Spleen (tissue), 7 donors: Measurements from ENCODE around the gene ZMIZ1.

Experiments used
- CTCF ChIP-seq, 11 experiments: fragments of 200-600 bp in 7 of 11; fragments of 450-650 bp in 4 of 11; sonication (generic) in 4 of 11; IDR thresholded peaks in 8 of 11; conservative IDR thresholded peaks in 3 of 11; 1 replicate in 7 of 11; 2 replicates in 4 of 11; pipeline versions ENCODE4 v1.4.0 to v1.8.0; 2016 to 2021; ENCODE audit warnings: antibody characterized with exemption in 11 of 11, inconsistent platforms in 4 of 11, mild to moderate bottlenecking in 1 of 11
- POLR2AphosphoS5 ChIP-seq, 3 donors: sonication (generic); formaldehyde crosslinking; IDR thresholded peaks; one replicate each; pipeline ENCODE4 v1.5.1; 2017; ENCODE audit warnings: antibody characterized with exemption in 3 of 3
- donor health status: DM: no; HTN: no; CAD: no; lungs with moderate emphysema.
- donor health status: DM: no; HTN: no; CAD: no.
- donor health status: DM: no; HTN: no; CAD: no.

GRCh38 chr10:79238606-79239005, 169.8 kb downstream of the ZMIZ1 start:
- TF ChIP-seq POLR2AphosphoS5 (IDR thresholded peaks at IDR 0.05): no peak
- TF ChIP-seq CTCF (IDR thresholded peaks at IDR 0.05 in 8 of 11, conservative IDR thresholded peaks at IDR 0.05 in 3 of 11): no peak
